Right forelimb (tissue), 1 donor: Measurements from ENCODE around the gene CEP78.
"Not testable (repeated sequence)": the region's sequence is repeated elsewhere in the genome, so short reads cannot be mapped to it uniquely, and the experiment has no call there.

Experiments used
- DNase-seq: peaks from one replicate; pipeline ENCODE4 v3.0.0-alpha.2; 2018

The CEP78 gene

GRCh38 chr9:78235762-78236550 is at the start of gene CEP78:
Gene CEP78, plus strand, starts transcription at chr9:78236075. Its CDS starts 276 bp downstream, at chr9:78236351.
- DNase-seq, result peak; percentile 95

- DNase-seq, result no peak
Measured at GRCh38 chr9:78187763-78188484, 48.0 kb upstream of the CEP78 start.

GRCh38 chr9:78188594-78188993 is 47.3 kb upstream of the CEP78 start:
- DNase-seq, result no peak

GRCh38 chr9:78189001-78189400 is 46.9 kb upstream of the CEP78 start:
- no peak for DNase-seq

GRCh38 chr9:78189461-78189860 is 46.4 kb upstream of the CEP78 start:
- no peak for DNase-seq

DNA sequence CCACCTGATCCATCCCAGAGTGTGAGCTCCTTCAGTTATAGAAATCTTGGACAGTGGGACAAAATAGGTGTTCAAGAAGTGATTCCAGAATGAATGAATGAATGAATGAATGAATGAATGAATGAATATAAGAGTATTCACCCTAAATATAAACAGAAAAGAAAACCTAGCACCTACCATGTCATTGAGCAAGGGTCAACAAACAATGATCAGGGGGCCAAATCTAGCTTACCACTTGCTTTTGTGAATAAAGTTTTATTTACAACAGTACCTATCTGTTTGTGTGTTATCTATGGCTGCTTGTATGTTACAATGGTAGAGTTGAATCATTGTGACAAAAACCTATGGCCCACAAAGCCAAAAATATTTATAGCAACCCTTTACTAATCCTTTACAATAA is 43.9 kb upstream of the CEP78 start:
- DNase-seq, result no peak

- DNase-seq, result no peak
Measured at GRCh38 chr9:78196258-78196657, 39.6 kb upstream of the CEP78 start.

DNA sequence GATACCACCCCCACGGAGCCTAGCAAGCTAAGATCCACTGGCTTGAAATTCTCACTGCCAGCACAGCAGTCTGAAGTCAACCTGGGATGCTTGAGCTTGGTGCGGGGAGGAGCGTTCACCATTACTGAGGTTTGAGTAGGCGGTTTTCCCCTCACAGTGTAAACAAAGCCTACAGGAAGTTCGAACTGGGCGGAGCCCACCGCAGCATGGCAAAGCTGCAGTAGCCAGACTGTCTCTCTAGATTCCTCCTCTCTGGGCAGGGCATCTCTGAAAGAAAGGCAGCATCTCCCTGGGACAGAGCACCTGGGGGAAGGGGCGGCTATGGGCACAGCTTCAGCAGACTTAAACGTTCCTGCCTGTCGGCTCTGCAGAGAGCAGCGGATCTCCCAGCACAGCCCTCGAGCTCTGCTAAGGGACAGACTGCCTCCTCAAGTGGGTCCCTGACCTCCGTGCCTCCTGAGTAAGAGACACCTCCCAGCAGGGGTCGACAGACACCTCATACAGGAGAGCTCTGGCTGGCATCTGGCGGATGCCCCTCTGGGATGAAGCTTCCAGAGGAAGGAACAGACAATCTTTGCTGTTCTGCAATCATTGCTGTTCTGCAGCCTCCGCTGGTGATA is 34.6 kb upstream of the CEP78 start:
- not testable (repeated sequence) for DNase-seq

GRCh38 chr9:78207319-78207718 is 28.6 kb upstream of the CEP78 start:
- DNase-seq, result no peak

DNA sequence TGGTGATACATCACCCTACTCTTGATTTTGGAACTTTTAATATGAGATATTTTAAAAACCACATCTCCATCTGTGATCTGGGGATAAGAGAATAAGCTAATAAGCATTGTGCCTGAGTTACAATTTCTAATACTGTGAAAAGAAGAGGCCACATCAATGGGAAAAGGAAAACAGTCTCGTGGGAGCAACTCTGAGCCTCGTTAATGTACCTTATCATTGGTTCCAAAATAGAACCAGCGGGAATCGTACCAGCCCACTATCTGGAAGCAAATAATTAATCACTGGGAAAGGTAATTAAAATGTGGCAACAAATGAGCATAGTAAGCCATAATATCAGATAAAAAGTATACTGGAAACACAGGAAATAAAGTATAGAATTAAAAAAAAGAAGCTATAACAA is 28.0 kb upstream of the CEP78 start:
- no peak for DNase-seq

DNA sequence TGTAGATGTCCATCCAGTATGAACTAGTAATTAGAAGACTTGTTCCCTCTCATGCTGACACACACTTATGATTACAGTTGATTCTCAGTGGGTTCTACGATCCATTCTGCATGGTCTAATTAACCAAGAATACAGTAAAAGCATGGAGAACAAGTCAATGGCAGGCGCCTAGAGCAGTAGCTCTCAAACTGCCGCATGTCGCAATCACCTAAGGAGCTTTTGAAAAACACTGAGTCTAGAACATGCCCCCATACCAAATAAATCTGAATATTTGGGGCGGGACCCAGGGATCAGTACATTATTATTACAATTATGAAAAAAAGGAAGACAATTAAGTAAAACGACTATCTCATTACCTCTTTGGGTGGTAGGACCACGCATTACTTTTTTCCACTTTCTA is 26.7 kb upstream of the CEP78 start:
- no peak for DNase-seq

DNA sequence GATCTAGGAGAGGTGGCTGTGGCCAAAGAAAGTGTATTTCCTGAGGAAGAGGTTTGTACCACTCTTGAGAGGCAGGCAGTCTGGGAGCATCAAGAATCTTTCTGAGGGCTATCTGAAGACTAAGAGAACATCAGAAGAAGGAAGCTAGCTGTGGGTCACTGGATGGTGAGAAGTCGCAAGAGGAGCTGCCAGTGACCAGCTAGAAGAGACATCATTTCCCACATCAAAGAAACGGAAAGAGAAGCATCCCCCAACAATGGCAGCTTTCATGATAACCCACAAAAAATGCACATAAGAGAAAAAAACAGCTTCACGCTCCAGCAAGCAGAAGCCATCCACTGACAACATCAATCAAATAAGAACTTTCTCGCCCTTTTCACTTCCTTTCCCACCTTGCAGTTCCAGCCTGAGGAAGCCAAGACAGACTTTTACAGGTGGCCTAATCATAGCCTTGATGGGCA is 25.0 kb upstream of the CEP78 start:
- no peak for DNase-seq

GRCh38 chr9:78212868-78213267 is 23.0 kb upstream of the CEP78 start:
- no peak for DNase-seq

DNA sequence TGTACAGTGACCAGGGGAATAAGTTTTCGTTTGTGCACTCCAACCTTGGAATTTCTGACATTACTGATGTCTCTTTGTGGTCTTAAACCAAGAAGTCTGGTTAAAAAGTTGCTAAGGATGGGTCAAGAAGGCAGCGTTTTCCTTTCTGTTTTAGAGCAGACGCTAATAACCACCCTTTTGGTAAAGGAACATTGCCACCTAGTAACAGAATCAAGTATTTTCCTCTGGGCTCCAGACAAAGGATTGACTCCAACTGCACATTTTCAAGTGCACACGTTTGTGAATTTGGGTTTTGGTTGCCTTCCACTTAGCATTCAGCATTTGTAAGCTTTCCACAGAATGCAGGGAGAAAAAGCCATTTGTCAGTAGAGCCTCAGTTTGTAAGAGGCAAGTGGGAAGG is 22.2 kb upstream of the CEP78 start:
- no peak for DNase-seq

- no peak for DNase-seq
Measured at GRCh38 chr9:78214492-78214891, 21.4 kb upstream of the CEP78 start.

GRCh38 chr9:78215706-78216105 is 20.2 kb upstream of the CEP78 start:
- no peak for DNase-seq

DNA sequence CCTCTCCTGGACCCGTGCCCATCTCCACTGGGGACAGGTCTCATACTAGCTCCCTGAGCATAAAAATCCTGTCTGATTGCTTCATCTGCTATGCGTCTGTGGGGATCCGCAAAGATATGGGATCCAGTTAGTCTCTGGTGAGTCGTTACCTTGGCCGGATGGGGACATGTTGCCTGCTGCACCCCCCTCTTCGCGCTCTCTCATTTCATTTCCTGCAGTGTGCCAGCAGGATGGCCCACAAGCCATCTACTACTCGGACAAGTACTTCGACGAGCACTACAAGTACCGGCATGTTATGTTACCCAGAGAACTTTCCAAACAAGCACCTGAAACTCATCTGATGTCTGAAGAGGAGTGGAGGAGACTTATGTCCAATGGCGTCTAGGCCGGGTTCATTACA is 17.0 kb upstream of the CEP78 start:
- no peak for DNase-seq

- no peak for DNase-seq
Measured at GRCh38 chr9:78221425-78221824, 14.4 kb upstream of the CEP78 start.

DNA sequence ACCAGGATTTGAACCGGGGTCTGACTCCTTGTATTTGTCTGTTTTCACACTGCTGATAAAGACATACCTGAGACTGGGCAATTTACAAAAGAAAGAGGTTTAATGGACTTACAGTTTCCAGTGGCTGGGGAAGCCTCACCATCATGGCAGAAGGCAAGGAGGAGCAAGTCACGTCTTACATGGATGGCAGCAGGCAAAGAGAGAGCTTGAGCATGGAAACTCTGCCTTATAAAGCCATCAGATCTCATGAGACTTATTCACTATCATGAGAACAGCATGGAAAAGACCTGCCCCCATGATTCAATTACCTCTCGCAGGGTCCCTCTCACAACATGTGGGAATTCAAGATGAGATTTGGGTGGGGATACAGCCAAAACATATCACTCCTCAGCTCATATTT is 14.0 kb upstream of the CEP78 start:
- not testable (repeated sequence) for DNase-seq

- DNase-seq, result no peak
Measured at GRCh38 chr9:78230761-78231160, 5.1 kb upstream of the CEP78 start.

GRCh38 chr9:78232471-78232870 is 3.4 kb upstream of the CEP78 start:
- DNase-seq, result not testable (repeated sequence)

GRCh38 chr9:78234810-78235209 is 1.1 kb upstream of the CEP78 start:
- no peak for DNase-seq

GRCh38 chr9:78235256-78235761 is 566 bp upstream of the CEP78 start:
- DNase-seq, result no peak

DNA sequence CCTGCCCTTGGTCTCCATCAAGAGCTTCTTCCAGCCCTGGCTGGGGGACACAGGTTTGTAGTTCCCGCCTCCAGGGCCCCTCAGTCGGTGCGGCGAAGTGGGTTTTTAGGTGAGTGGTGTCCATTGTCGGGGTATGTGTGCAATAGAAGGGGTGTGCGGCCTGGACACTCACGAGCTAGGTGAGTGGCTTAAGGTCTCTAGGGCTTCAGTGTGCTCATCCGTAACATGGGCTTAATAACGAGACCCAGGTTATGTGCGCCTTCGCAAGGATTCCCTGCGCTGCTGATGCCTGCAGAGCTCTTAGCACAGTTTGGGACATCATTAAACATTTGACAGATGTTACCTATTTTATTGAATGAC is 656 bp downstream of the CEP78 start:
- DNase-seq, result no peak
